A549 (cell line): Measurements from ENCODE around the gene SLC37A1. TPM values are rescaled to one million over a fixed set of nuclear protein-coding genes. Genes with fewer than 3 reads are reported as not detected.

Experiments
- ATAC-seq, 2 experiments: fragments of 200-7000 bp in 1 of 2; fragments of >200 bp in 1 of 2; cut with Nextera tagmentation in 1 of 2; cut with Tn5 transposase in 1 of 2; 3 replicates each; pipeline versions ENCODE4 v1.8.0 to v1.9.1; 2018 to 2020; ENCODE audit warnings: mild to moderate bottlenecking in 1 of 2, moderate library complexity in 1 of 2
- CTCF ChIA-PET: fragments of 300-600 bp; sonication (Branson Sonifier 250); formaldehyde crosslinking; extraction: SDS; loops from one replicate; lab custom pipeline; 2021; ENCODE audit warnings: antibody characterized with exemption, inconsistent platforms; lab: Yijun Ruan, JAX
- POLR2A ChIA-PET: fragments of 350-600 bp; formaldehyde crosslinking; extraction: SDS; loops from one replicate; lab custom pipeline; 2021; ENCODE audit warnings: antibody characterized with exemption, inconsistent platforms; lab: Yijun Ruan, JAX
- DNase-seq, 2 experiments: peaks; one replicate each; pipeline versions ENCODE4 v3.0.0 to v3.0.0-alpha.2; 2011 to 2016; ENCODE audit warnings: low read depth in 1 of 2, low spot score in 1 of 2
- FAIRE-seq: peaks from 2 replicates; lab custom pipeline; 2011; peaks lifted over from hg19 to GRCh38; lab: Jason Lieb, UNC
- H3K27ac ChIP-seq, 2 experiments: fragments of >200 bp; sonication (Bioruptor Twin); formaldehyde crosslinking; 3 replicates each; pipeline ENCODE4 v1.5.1; 2016 to 2017
- H3K4me1 ChIP-seq: fragments of >200 bp; sonication (Bioruptor Twin); formaldehyde crosslinking; 3 replicates; pipeline ENCODE4 v1.6.1; 2016
- H3K4me2 ChIP-seq: fragments of >200 bp; sonication (Bioruptor Twin); formaldehyde crosslinking; 3 replicates; pipeline ENCODE4 v1.6.1; 2016
- H3K4me3 ChIP-seq: fragments of >200 bp; sonication (Bioruptor Twin); formaldehyde crosslinking; 3 replicates; pipeline ENCODE4 v1.5.1; 2016
- H3K9me3 ChIP-seq: fragments of >200 bp; sonication (Bioruptor Twin); formaldehyde crosslinking; 3 replicates; pipeline ENCODE4 v1.6.1; 2016
- ATOH8 ChIP-seq: fragments of 250-450 bp; sonication (Bioruptor Pico); IDR thresholded peaks from 2 replicates; pipeline ENCODE4 v1.5.0; 2020; ENCODE audit warnings: low read depth, mild to moderate bottlenecking, moderate library complexity
- BCL3 ChIP-seq: fragments of >200 bp; sonication (Bioruptor Twin); formaldehyde crosslinking; IDR thresholded peaks from 3 replicates; pipeline ENCODE4 v1.6.1; 2016
- BHLHE40 ChIP-seq: IDR thresholded peaks from 2 replicates; pipeline ENCODE4 v1.6.1; 2012; ENCODE audit warnings: low read depth, low read length, inconsistent platforms
- CBX8 ChIP-seq: fragments of 200-600 bp; sonication (generic); IDR thresholded peaks from 2 replicates; pipeline ENCODE4 v1.6.1; 2016
- CEBPB ChIP-seq, 2 experiments: fragments of >200 bp in 1 of 2; sonication (Bioruptor Twin) in 1 of 2; formaldehyde crosslinking in 1 of 2; IDR thresholded peaks; 2 replicates each; pipeline ENCODE4 v1.6.1; 2012 to 2016
- CHD2 ChIP-seq: fragments of 150-350 bp; IDR thresholded peaks from 2 replicates; pipeline ENCODE4 v1.6.1; 2014; ENCODE audit warnings: low read length; ENCODE audit not compliant: partially characterized antibody
- E2F6 ChIP-seq: IDR thresholded peaks from 2 replicates; pipeline ENCODE4 v1.6.1; 2012; ENCODE audit warnings: low read depth, borderline replicate concordance
- HDAC2 ChIP-seq: fragments of 200-600 bp; sonication (generic); IDR thresholded peaks from 2 replicates; pipeline ENCODE4 v1.6.1; 2016
- HES2 ChIP-seq: fragments of >200 bp; sonication (Bioruptor Twin); formaldehyde crosslinking; IDR thresholded peaks from 2 replicates; pipeline ENCODE4 v1.6.1; 2016
- HOXB5 ChIP-seq: fragments of 250-450 bp; sonication (Bioruptor Pico); IDR thresholded peaks from 2 replicates; pipeline ENCODE4 v1.5.0; 2020; ENCODE audit warnings: mild to moderate bottlenecking, moderate library complexity
- JUNB ChIP-seq: fragments of >200 bp; sonication (Bioruptor Twin); formaldehyde crosslinking; IDR thresholded peaks from 2 replicates; pipeline ENCODE4 v1.6.1; 2016
- MAFK ChIP-seq: fragments of 450-650 bp; IDR thresholded peaks from 2 replicates; pipeline ENCODE4 v1.6.1; 2014; ENCODE audit not compliant: partially characterized antibody
- MAX ChIP-seq: IDR thresholded peaks from 2 replicates; pipeline ENCODE4 v1.6.1; 2012
- PHF8 ChIP-seq: fragments of 200-600 bp; sonication (generic); IDR thresholded peaks from 2 replicates; pipeline ENCODE4 v1.6.1; 2016; ENCODE audit warnings: low read depth, mild to moderate bottlenecking, antibody characterized with exemption, moderate library complexity, borderline replicate concordance
- RAD21 ChIP-seq, 2 experiments: fragments of >200 bp in 1 of 2; sonication (Bioruptor Twin) in 1 of 2; formaldehyde crosslinking in 1 of 2; IDR thresholded peaks in 1 of 2; conservative IDR thresholded peaks in 1 of 2; 2 replicates in 1 of 2; 3 replicates in 1 of 2; pipeline ENCODE4 v1.6.1; 2012 to 2018; ENCODE audit warnings: inconsistent platforms in 1 of 2
- TP53 ChIP-seq: fragments of 250-450 bp; sonication (Bioruptor Pico); IDR thresholded peaks from 2 replicates; pipeline ENCODE4 v1.5.0; 2021; ENCODE audit warnings: mild to moderate bottlenecking, moderate library complexity
- USF2 ChIP-seq: fragments of 450-650 bp; IDR thresholded peaks from 2 replicates; pipeline ENCODE4 v1.6.1; 2014; ENCODE audit warnings: antibody characterized with exemption
- ZFP36 ChIP-seq: fragments of 450-650 bp; IDR thresholded peaks from 2 replicates; pipeline ENCODE4 v1.6.1; 2014; ENCODE audit warnings: borderline replicate concordance; ENCODE audit not compliant: partially characterized antibody
- WGBS: methylation state at CpG from one replicate; pipeline ENCODE4 v1.1.6; 2017; ENCODE audit errors: missing lambda C conversion rate; 5-methylcytosine and 5-hydroxymethylcytosine counted together
- polyA plus RNA-seq, 4 experiments: library from polyadenylated mRNA; depleted of rRNA in 3 of 4; stranded (reverse); fragments of >200 nt; fragmentation: RNase III in 1 of 4; extraction: RNeasy Plus Mini Kit Qiagen cat#74134 plus additional on column Dnase treatment in 1 of 4; gene quantifications; 2 replicates in 3 of 4; 3 replicates in 1 of 4; pipeline ENCODE4 v1.2.3, GENCODE V29; 2011 to 2017

The SLC37A1 gene
- polyA plus RNA-seq, 2 of the 4 experiments (the other 2 are of a cell fraction) = 1.9 to 2.1 TPM

GRCh38 chr21:42555756-42556438, 42.2 kb downstream of the SLC37A1 start:
- no peaks in the 10 kb centered on the region for H3K4me1 ChIP-seq
- no peak for ATAC-seq
- TF ChIP-seq CEBPB (IDR thresholded peaks at IDR 0.05) (no peak), HDAC2 (no peak), E2F6 (no peak), USF2 (no peak), RAD21 (conservative IDR thresholded peaks at IDR 0.05 in 1 of 2, IDR thresholded peaks at IDR 0.05 in 1 of 2) (no peak), ZFP36 (no peak), ATOH8 (CRISPR knock-in tag) (no peak), CHD2 (no peak), MAFK (no peak), HOXB5 (CRISPR knock-in tag) (no peak), BCL3 (no peak)
- TF ChIP-seq, all 56 proteins: peak for 0
- 88% methylated on average over 27 of the region's 28 CpGs for WGBS
- FAIRE-seq (no peak), DNase-seq (no peak)
- ChIA-PET CTCF (no interaction called here), POLR2A (no interaction called here)
- Histone ChIP-seq H3K4me2 (no peak overlapping the region), H3K4me3 (no peak overlapping the region), H3K27ac (no peak overlapping the region), H3K9me3 (no peaks in the 10 kb centered on the region)

GRCh38 chr21:42556476-42556875, 42.8 kb downstream of the SLC37A1 start:
- FAIRE-seq = no peak

More at GRCh38 chr21:42556476-42556875, 42.8 kb downstream of the SLC37A1 start:
- ChIA-PET POLR2A (no interaction called here), CTCF (no interaction called here)
- Histone ChIP-seq H3K4me1 (no peaks in the 10 kb centered on the region), H3K4me3 (no peak overlapping the region), H3K4me2 (no peak overlapping the region), H3K27ac (no peak overlapping the region), H3K9me3 (no peaks in the 10 kb centered on the region)
- no peak for DNase-seq
- ATAC-seq = no peak
- TF ChIP-seq TP53 (CRISPR knock-in tag) (no peak), USF2 (no peak), JUNB (no peak), PHF8 (no peak), HES2 (no peak), CBX8 (no peak), MAX (no peak), BHLHE40 (no peak)
- 74% methylated on average over 6 of the region's 6 CpGs for WGBS
